MM.1S (cell line): ENCODE data around the gene LRP5.

Experiments used
- CTCF ChIP-seq: fragments of 300-600 bp; sonication (generic); IDR thresholded peaks from 2 replicates; pipeline ENCODE4 v1.5.1; 2016; ENCODE audit warnings: antibody characterized with exemption, low read length, mixed read lengths
- EZH2 ChIP-seq: fragments of 300-600 bp; sonication (generic); optimal IDR thresholded peaks from 2 replicates; pipeline ENCODE3; 2017; ENCODE audit warnings: low read depth, mild to moderate bottlenecking, antibody characterized with exemption, low read length, mixed read lengths
- EZH2phosphoT487 ChIP-seq: fragments of 300-600 bp; sonication (generic); IDR thresholded peaks from 2 replicates; pipeline ENCODE4 v1.6.1; 2018; ENCODE audit warnings: antibody characterized with exemption, low read length

GRCh38 chr11:68375337-68375736 lies 62.9 kb downstream of the LRP5 start:
- no peak for TF ChIP-seq CTCF
- no peak for TF ChIP-seq EZH2
- TF ChIP-seq EZH2phosphoT487, result no peak
